IMR-90 (cell line): Measurements from ENCODE around the gene UBE2N. TPM values are rescaled to one million over a fixed set of nuclear protein-coding genes. Genes with fewer than 3 reads are reported as not detected.

Experiments
- ATAC-seq: fragments of 200-7000 bp; cut with Tn5 transposase; 2 replicates; pipeline ENCODE4 v1.9.1; 2020; ENCODE audit warnings: low read depth, mild to moderate bottlenecking, moderate library complexity
- BruUV-seq: library from RNA; stranded (reverse); fragments of 400-500 nt; replicated peaks from 2 replicates; lab custom pipeline; 2021; lab: Mats Ljungman, UMichigan
- CTCF ChIA-PET: fragments of 300-600 bp; formaldehyde crosslinking; extraction: SDS; loops from one replicate; lab custom pipeline; 2021; ENCODE audit warnings: antibody characterized with exemption; lab: Yijun Ruan, JAX
- POLR2A ChIA-PET: fragments of 300-600 bp; sonication (Branson Sonifier 250); formaldehyde crosslinking; loops from one replicate; lab custom pipeline; 2022; ENCODE audit warnings: antibody characterized with exemption; ENCODE audit not compliant: unreplicated experiment; lab: Charles Lee
- DNase-seq: peaks from one replicate; pipeline ENCODE4 v3.0.0; 2013
- H2AFZ ChIP-seq: replicated peaks from 2 replicates; pipeline ENCODE3; 2013; ENCODE audit warnings: low read length, mild to moderate bottlenecking; ENCODE audit not compliant: poor library complexity
- H2AK5ac ChIP-seq: 2 replicates; pipeline ENCODE4 v1.6.1; 2013; ENCODE audit warnings: low read depth, low read length, inconsistent platforms
- H2AK9ac ChIP-seq: replicated peaks from 2 replicates; pipeline ENCODE3; 2013; ENCODE audit warnings: mild to moderate bottlenecking, low read depth, low read length, moderate library complexity; ENCODE audit not compliant: poor library complexity
- H2BK120ac ChIP-seq: 2 replicates; pipeline ENCODE4 v1.6.1; 2013; ENCODE audit warnings: low read depth, low read length, inconsistent platforms
- H2BK15ac ChIP-seq: 3 replicates; pipeline ENCODE4 v1.6.1; 2013; ENCODE audit warnings: low read depth, low read length, inconsistent platforms
- H2BK20ac ChIP-seq: 2 replicates; pipeline ENCODE4 v1.6.1; 2013; ENCODE audit warnings: low read depth, mild to moderate bottlenecking, inconsistent platforms, low read length, moderate library complexity
- H2BK5ac ChIP-seq: 2 replicates; pipeline ENCODE4 v1.6.1; 2013; ENCODE audit warnings: mild to moderate bottlenecking, low read depth, low read length, inconsistent platforms; ENCODE audit not compliant: poor library complexity, severe bottlenecking
- H3K14ac ChIP-seq: replicated peaks from 2 replicates; pipeline ENCODE4 v1.6.1; 2013; ENCODE audit warnings: low read depth, low read length, inconsistent platforms
- H3K18ac ChIP-seq: 2 replicates; pipeline ENCODE4 v1.6.1; 2013; ENCODE audit warnings: low read depth, low read length, control low read depth
- H3K23ac ChIP-seq: 2 replicates; pipeline ENCODE4 v1.6.1; 2013; ENCODE audit warnings: low read depth, low read length, inconsistent platforms
- H3K27ac ChIP-seq: 2 replicates; pipeline ENCODE4 v1.5.1; 2013; ENCODE audit warnings: mild to moderate bottlenecking, control low read depth, low read length; ENCODE audit not compliant: insufficient read depth
- H3K27me3 ChIP-seq: 2 replicates; pipeline ENCODE4 v1.6.1; 2013; ENCODE audit warnings: low read length; ENCODE audit not compliant: control insufficient read depth, insufficient read depth
- H3K36me3 ChIP-seq: 2 replicates; pipeline ENCODE4 v1.6.1; 2013; ENCODE audit warnings: low read length, mixed read lengths; ENCODE audit not compliant: control insufficient read depth, insufficient read depth
- H3K4ac ChIP-seq: 2 replicates; pipeline ENCODE4 v1.6.1; 2013; ENCODE audit warnings: low read depth, low read length, inconsistent platforms
- H3K4me1 ChIP-seq: 2 replicates; pipeline ENCODE4 v1.6.1; 2013; ENCODE audit warnings: low read length, mixed read lengths; ENCODE audit not compliant: control insufficient read depth, insufficient read depth
- H3K4me2 ChIP-seq: 2 replicates; pipeline ENCODE4 v1.6.1; 2013; ENCODE audit warnings: low read depth, mild to moderate bottlenecking, control low read depth, low read length, moderate library complexity
- H3K4me3 ChIP-seq: 2 replicates; pipeline ENCODE4 v1.5.1; 2013; ENCODE audit warnings: low read depth, mild to moderate bottlenecking, control low read depth, low read length, moderate library complexity; ENCODE audit not compliant: insufficient read depth
- H3K56ac ChIP-seq: 2 replicates; pipeline ENCODE4 v1.6.1; 2013; ENCODE audit warnings: low read length, inconsistent platforms; ENCODE audit not compliant: insufficient read depth; ENCODE audit errors: extremely low read depth
- H3K79me1 ChIP-seq, 2 experiments: 2 replicates each; pipeline ENCODE4 v1.6.1; 2013; ENCODE audit warnings: low read length in 2 of 2, inconsistent platforms in 1 of 2, low read depth in 1 of 2
- H3K9ac ChIP-seq: 2 replicates; pipeline ENCODE4 v1.6.1; 2013; ENCODE audit warnings: low read depth, low read length, control low read depth
- H3K9me1 ChIP-seq: 2 replicates; pipeline ENCODE4 v1.6.1; 2013; ENCODE audit warnings: low read length, inconsistent platforms; ENCODE audit not compliant: insufficient read depth
- H3K9me3 ChIP-seq: 2 replicates; pipeline ENCODE4 v1.6.1; 2013; ENCODE audit warnings: low read length; ENCODE audit not compliant: control insufficient read depth, insufficient read depth
- H4K20me1 ChIP-seq: 2 replicates; pipeline ENCODE4 v1.6.1; 2013; ENCODE audit warnings: low read length, inconsistent platforms; ENCODE audit not compliant: insufficient read depth
- H4K5ac ChIP-seq: 2 replicates; pipeline ENCODE4 v1.6.1; 2013; ENCODE audit warnings: mild to moderate bottlenecking, low read depth, low read length, control low read depth
- H4K8ac ChIP-seq, 2 experiments: 2 replicates each; pipeline ENCODE4 v1.6.1; 2013; ENCODE audit warnings: low read depth in 2 of 2, low read length in 2 of 2, control low read depth in 1 of 2, inconsistent platforms in 1 of 2
- H4K91ac ChIP-seq: 2 replicates; pipeline ENCODE4 v1.6.1; 2013; ENCODE audit warnings: low read depth, low read length, inconsistent platforms; ENCODE audit not compliant: insufficient read depth
- CEBPB ChIP-seq: IDR thresholded peaks from 2 replicates; pipeline ENCODE4 v1.6.1; 2012; ENCODE audit warnings: low read depth, low read length, improper control_type of control experiment
- CHD1 ChIP-seq: IDR thresholded peaks from 2 replicates; pipeline ENCODE4 v1.6.1; 2012; ENCODE audit warnings: low read depth, low read length, improper control_type of control experiment
- POLR2A ChIP-seq: IDR thresholded peaks from 2 replicates; pipeline ENCODE4 v1.6.1; 2012; ENCODE audit warnings: mild to moderate bottlenecking, low read depth, low read length
- RCOR1 ChIP-seq: IDR thresholded peaks from 2 replicates; pipeline ENCODE4 v1.6.1; 2012; ENCODE audit warnings: mild to moderate bottlenecking, low read length, improper control_type of control experiment; ENCODE audit not compliant: insufficient replicate concordance
- WGBS, 2 experiments: methylation state at CpG; one replicate each; pipeline versions ENCODE4 v1.1.5 to v1.1.7; 2013; ENCODE audit warnings: missing lambda C conversion rate in 2 of 2; ENCODE audit not compliant: insufficient read length in 1 of 2; ENCODE audit errors: extremely low coverage in 2 of 2; 5-methylcytosine and 5-hydroxymethylcytosine counted together
- dilution Hi-C: fragments of 300-500 bp; cut with HindIII; formaldehyde crosslinking; loops from one replicate; pipeline ENCODE4 v1.14.3; 2018; ENCODE audit warnings: low sequenced_read_pairs; ENCODE audit not compliant: unreplicated experiment
- in situ Hi-C: fragments of 300-500 bp; cut with MboI; formaldehyde crosslinking; loops from 3 replicates; pipeline ENCODE4 v1.14.3; 2019; ENCODE audit warnings: low sequenced_read_pairs, inconsistent platforms, mixed read lengths
- intact Hi-C: fragments of 100-400 bp; cut with micrococcal nuclease; formaldehyde crosslinking; loops from 2 replicates; pipeline ENCODE4 v1.10.0; 2022
- polyA plus RNA-seq, 3 experiments: library from polyadenylated mRNA; depleted of rRNA; stranded (reverse); fragments of >200 nt; gene quantifications; 2 replicates each; pipeline ENCODE4 v1.2.3, GENCODE V29; 2012; ENCODE audit warnings: low replicate concordance in 1 of 3
- total RNA-seq: library from RNA; depleted of rRNA; stranded (reverse); fragments of >200 nt; gene quantifications from 2 replicates; pipeline ENCODE4 v1.2.3, GENCODE V29; 2012
- TF ChIP-seq, protein P1 (sequence below): conservative IDR thresholded peaks from 2 replicates; pipeline ENCODE4 v1.5.1; 2012; ENCODE audit warnings: mild to moderate bottlenecking, low read depth, low read length, improper control_type of control experiment
- TF ChIP-seq, protein P2 (sequence below): fragments of 150-350 bp; IDR thresholded peaks from 2 replicates; pipeline ENCODE4 v1.6.1; 2017; ENCODE audit warnings: mild to moderate bottlenecking, antibody characterized with exemption, low read length, low read depth

Gene UBE2N
- total and polyA plus RNA-seq, 2 of the 4 experiments (the other 2 are of a cell fraction), result 64.5 to 103 TPM

DNA sequence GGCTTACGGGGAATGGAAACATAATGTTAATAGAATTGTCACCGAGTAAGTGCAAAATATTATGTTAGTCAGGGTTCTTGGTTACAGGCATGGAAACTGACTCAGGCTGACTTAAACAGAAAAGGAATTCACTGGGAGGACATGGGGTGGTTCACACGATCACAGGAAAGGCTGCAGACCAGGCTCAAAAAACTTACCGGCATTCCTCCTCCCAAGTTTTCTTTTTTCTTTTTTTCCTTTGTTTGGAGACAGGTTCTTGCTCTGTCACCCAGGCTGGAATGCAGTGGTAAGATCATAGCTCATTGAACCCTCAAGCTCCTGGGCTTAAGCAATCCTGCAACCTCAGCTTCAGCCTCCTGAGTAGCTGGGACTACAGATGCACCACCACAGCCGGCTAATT is 11.9 kb upstream of the UBE2N start:
- Histone ChIP-seq H2BK15ac (no peak overlapping the region), H2BK5ac (peak overlapping the region; percentile 18), H4K8ac (no peak overlapping the region), H3K9me3 (no peaks in the 10 kb centered on the region), H2BK20ac (no peak overlapping the region), H3K56ac (no peak overlapping the region), H2BK120ac (no peak overlapping the region), H3K4me2 (0 out of 2 replicates have a peak overlapping the region, but pooled peaks have one; percentile 4), H3K9me1 (no peaks in the 10 kb centered on the region), H3K36me3 (no peaks in the 10 kb centered on the region), H2AFZ (peak overlapping the region; percentile 45), H3K9ac (no peak overlapping the region), H3K18ac (no peak overlapping the region), H2AK5ac (no peak overlapping the region), H3K27ac (no peak overlapping the region), H3K4me3 (no peak overlapping the region), H3K23ac (no peak overlapping the region), H3K14ac (peak overlapping the region; percentile 28; the same call in 1 of the 2 replicates), H4K20me1 (no peaks in the 10 kb centered on the region), H3K27me3 (no peaks in the 10 kb centered on the region), H2AK9ac (no peak overlapping the region), H4K91ac (no peak overlapping the region), H3K4me1 (no peaks in the 10 kb centered on the region), H3K4ac (no peak overlapping the region), H4K5ac (no peak overlapping the region), H3K79me1 (no peaks in the 10 kb centered on the region; a peak in 1 of 4 replicates)
- TF ChIP-seq, protein P1, sequence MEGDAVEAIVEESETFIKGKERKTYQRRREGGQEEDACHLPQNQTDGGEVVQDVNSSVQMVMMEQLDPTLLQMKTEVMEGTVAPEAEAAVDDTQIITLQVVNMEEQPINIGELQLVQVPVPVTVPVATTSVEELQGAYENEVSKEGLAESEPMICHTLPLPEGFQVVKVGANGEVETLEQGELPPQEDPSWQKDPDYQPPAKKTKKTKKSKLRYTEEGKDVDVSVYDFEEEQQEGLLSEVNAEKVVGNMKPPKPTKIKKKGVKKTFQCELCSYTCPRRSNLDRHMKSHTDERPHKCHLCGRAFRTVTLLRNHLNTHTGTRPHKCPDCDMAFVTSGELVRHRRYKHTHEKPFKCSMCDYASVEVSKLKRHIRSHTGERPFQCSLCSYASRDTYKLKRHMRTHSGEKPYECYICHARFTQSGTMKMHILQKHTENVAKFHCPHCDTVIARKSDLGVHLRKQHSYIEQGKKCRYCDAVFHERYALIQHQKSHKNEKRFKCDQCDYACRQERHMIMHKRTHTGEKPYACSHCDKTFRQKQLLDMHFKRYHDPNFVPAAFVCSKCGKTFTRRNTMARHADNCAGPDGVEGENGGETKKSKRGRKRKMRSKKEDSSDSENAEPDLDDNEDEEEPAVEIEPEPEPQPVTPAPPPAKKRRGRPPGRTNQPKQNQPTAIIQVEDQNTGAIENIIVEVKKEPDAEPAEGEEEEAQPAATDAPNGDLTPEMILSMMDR, result no peak
- TF ChIP-seq POLR2A (no peak), RCOR1 (no peak), CHD1 (no peak), CEBPB (peak; percentile 52; the same call in 1 of the 2 replicates)
- TF ChIP-seq, protein P2, sequence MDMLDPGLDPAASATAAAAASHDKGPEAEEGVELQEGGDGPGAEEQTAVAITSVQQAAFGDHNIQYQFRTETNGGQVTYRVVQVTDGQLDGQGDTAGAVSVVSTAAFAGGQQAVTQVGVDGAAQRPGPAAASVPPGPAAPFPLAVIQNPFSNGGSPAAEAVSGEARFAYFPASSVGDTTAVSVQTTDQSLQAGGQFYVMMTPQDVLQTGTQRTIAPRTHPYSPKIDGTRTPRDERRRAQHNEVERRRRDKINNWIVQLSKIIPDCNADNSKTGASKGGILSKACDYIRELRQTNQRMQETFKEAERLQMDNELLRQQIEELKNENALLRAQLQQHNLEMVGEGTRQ, result no peak
- ChIA-PET CTCF (interaction anchor here (0.5 kb wide), 1 partner anchor 635 kb away, joined by 3 read pairs; no protein-coding TSS in a partner anchor), POLR2A (no interaction called here)
- intact Hi-C loops, result no loop called here
- dilution Hi-C loops, result no loop called here
- in situ Hi-C loops, result no loop called here
- no TSS peak for BruUV-seq
- peak; percentile 77 for DNase-seq
- WGBS, 2 experiments, result 100% methylated on average over 1 of the region's 5 CpGs; no CpG with 5 or more reads in 1 of the 2 experiments
- ATAC-seq, result peak; percentile 78
